Keratinocyte (primary cell): ENCODE results near the gene SLC9A4. TPM values are rescaled to one million over a fixed set of nuclear protein-coding genes. Genes with fewer than 3 reads are reported as not detected.

Experiments used
- DNase-seq: peaks from one replicate; pipeline ENCODE4 v3.0.0-alpha.2; 2011; ENCODE audit warnings: low read depth, missing footprints, low spot score
- FAIRE-seq: peaks from 2 replicates; lab custom pipeline; 2011; peaks lifted over from hg19 to GRCh38; lab: Jason Lieb, UNC
- H2AFZ ChIP-seq: 2 replicates; pipeline ENCODE4 v1.6.0; 2012; ENCODE audit warnings: low read length, control low read depth, inconsistent platforms; ENCODE audit not compliant: control insufficient read depth
- H3K27ac ChIP-seq: 2 replicates; pipeline ENCODE4 v1.5.1; 2011; ENCODE audit warnings: low read length; ENCODE audit not compliant: control insufficient read depth, insufficient read depth
- H3K27me3 ChIP-seq: 3 replicates; pipeline ENCODE4 v1.6.0; 2011; ENCODE audit warnings: low read length; ENCODE audit not compliant: control insufficient read depth, insufficient read depth; ENCODE audit errors: extremely low read depth
- H3K36me3 ChIP-seq, 2 experiments: 2 replicates in 1 of 2; 3 replicates in 1 of 2; pipeline ENCODE4 v1.5.1; 2011; ENCODE audit warnings: low read length in 2 of 2, mild to moderate bottlenecking in 1 of 2; ENCODE audit not compliant: control insufficient read depth in 2 of 2, insufficient read depth in 2 of 2; ENCODE audit errors: extremely low read depth in 1 of 2
- H3K4me1 ChIP-seq: 3 replicates; pipeline ENCODE4 v1.5.1; 2011; ENCODE audit warnings: low read length; ENCODE audit not compliant: control insufficient read depth, insufficient read depth; ENCODE audit errors: extremely low read depth
- H3K4me2 ChIP-seq: 3 replicates; pipeline ENCODE4 v1.6.0; 2011; ENCODE audit warnings: low read depth, low read length; ENCODE audit not compliant: control insufficient read depth, insufficient read depth; ENCODE audit errors: extremely low read depth
- H3K4me3 ChIP-seq, 3 experiments: fragments of 200-600 bp in 1 of 3; sonication (generic) in 1 of 3; 2 replicates in 2 of 3; 3 replicates in 1 of 3; pipeline ENCODE4 v1.5.1; 2011 to 2016; ENCODE audit warnings: low read length in 3 of 3, mild to moderate bottlenecking in 3 of 3, control low read depth in 2 of 3, inconsistent platforms in 1 of 3, low read depth in 1 of 3, mixed read lengths in 1 of 3, mixed run types in 1 of 3, moderate library complexity in 1 of 3; ENCODE audit not compliant: control insufficient read depth in 2 of 3, insufficient read depth in 2 of 3; ENCODE audit errors: extremely low read depth in 1 of 3
- H3K79me2 ChIP-seq: 2 replicates; pipeline ENCODE4 v1.6.0; 2012; ENCODE audit warnings: low read length; ENCODE audit not compliant: control insufficient read depth, insufficient read depth
- H3K9ac ChIP-seq: 3 replicates; pipeline ENCODE4 v1.6.0; 2011; ENCODE audit warnings: low read length; ENCODE audit not compliant: control insufficient read depth, insufficient read depth; ENCODE audit errors: extremely low read depth
- H3K9me1 ChIP-seq: 3 replicates; pipeline ENCODE4 v1.6.0; 2011; ENCODE audit warnings: low read length; ENCODE audit not compliant: control insufficient read depth, insufficient read depth; ENCODE audit errors: extremely low read depth
- H3K9me3 ChIP-seq: 2 replicates; pipeline ENCODE4 v1.5.1; 2012; ENCODE audit warnings: low read depth, low read length; ENCODE audit not compliant: control insufficient read depth
- H4K20me1 ChIP-seq: 3 replicates; pipeline ENCODE4 v1.6.0; 2011; ENCODE audit warnings: low read length; ENCODE audit not compliant: control insufficient read depth, insufficient read depth; ENCODE audit errors: extremely low read depth
- CTCF ChIP-seq, 3 experiments: IDR thresholded peaks in 1 of 3; conservative IDR thresholded peaks in 1 of 3; optimal IDR thresholded peaks in 1 of 3; 2 replicates in 2 of 3; 3 replicates in 1 of 3; pipeline versions ENCODE3 to v1.5.1; 2011; ENCODE audit warnings: low read length in 3 of 3, mild to moderate bottlenecking in 3 of 3, moderate library complexity in 2 of 3, control low read depth in 1 of 3, inconsistent platforms in 1 of 3; ENCODE audit not compliant: insufficient read depth in 2 of 3; ENCODE audit errors: extremely low read depth in 1 of 3
- EZH2 ChIP-seq: IDR thresholded peaks from one replicate; pipeline ENCODE4 v1.6.1; 2012; ENCODE audit warnings: inconsistent platforms, mild to moderate bottlenecking, low read length, moderate library complexity
- dilution Hi-C: fragments of 300-500 bp; cut with MboI; formaldehyde crosslinking; loops from one replicate; pipeline ENCODE4 v1.7.0; 2020; ENCODE audit warnings: low sequenced_read_pairs; ENCODE audit not compliant: extremely low pct_ligation_motif_present
- polyA plus RNA-seq, 5 experiments: library from polyadenylated mRNA; depleted of rRNA in 3 of 5; stranded (reverse) in 3 of 5; stranded (forward) in 1 of 5; unstranded in 1 of 5; fragments of >200 nt; gene quantifications; 1 replicate in 1 of 5; 2 replicates in 3 of 5; 3 replicates in 1 of 5; pipeline versions ENCODE4 v1.2.1 to v1.2.3, GENCODE V29; 2011 to 2012; ENCODE audit warnings: missing spikeins in 2 of 5, low read depth in 1 of 5, low replicate concordance in 1 of 5

Gene SLC9A4
- polyA plus RNA-seq, 1 donor (not counting 4 experiments of a cell fraction or from before 2014, with no cell fraction given) = not detected

GRCh38 chr2:102512161-102512560, 39.1 kb downstream of the SLC9A4 start:
- FAIRE-seq = no peak
- H3K9ac ChIP-seq = no peak overlapping the region
- H3K36me3 ChIP-seq = no peaks in the 10 kb centered on the region
- H3K27me3 ChIP-seq = no peaks in the 10 kb centered on the region
- no peak overlapping the region for H3K27ac ChIP-seq
- H3K79me2 ChIP-seq = no peaks in the 10 kb centered on the region
- H4K20me1 ChIP-seq = no peaks in the 10 kb centered on the region
- H2AFZ ChIP-seq = no peak overlapping the region
- H3K9me3 ChIP-seq = peaks cover 4% of the 10 kb centered on the region
- no peaks in the 10 kb centered on the region for H3K9me1 ChIP-seq
- no peak overlapping the region for H3K4me2 ChIP-seq
- no peak overlapping the region for H3K4me3 ChIP-seq
- dilution Hi-C loops = no loop called here
- TF ChIP-seq EZH2 (no peak), CTCF (optimal IDR thresholded peaks at IDR 0.05 in 1 of 3, IDR thresholded peaks at IDR 0.05 in 1 of 3, conservative IDR thresholded peaks at IDR 0.05 in 1 of 3; ENCODE audit: extremely low read depth in 1 of 3, insufficient read depth in 2 of 3, low read length in 3 of 3) (no peak)
- DNase-seq = no peak
- peaks cover 24% of the 10 kb centered on the region for H3K4me1 ChIP-seq

GRCh38 chr2:102513355-102513939, 40.4 kb downstream of the SLC9A4 start:
- Histone ChIP-seq H3K9ac (no peak overlapping the region), H3K9me1 (no peaks in the 10 kb centered on the region), H2AFZ (no peak overlapping the region), H3K27ac (no peak overlapping the region), H3K27me3 (no peaks in the 10 kb centered on the region), H3K4me1 (peaks cover 24% of the 10 kb centered on the region), H3K36me3 (no peaks in the 10 kb centered on the region), H3K4me2 (peak overlapping the region; percentile 47), H3K79me2 (no peaks in the 10 kb centered on the region), H3K9me3 (peaks cover 4% of the 10 kb centered on the region), H3K4me3 (no peak overlapping the region), H4K20me1 (no peaks in the 10 kb centered on the region)
- DNase-seq (no peak), FAIRE-seq (no peak)
- no peak for TF ChIP-seq EZH2
- no peak for TF ChIP-seq CTCF (optimal IDR thresholded peaks at IDR 0.05 in 1 of 3, IDR thresholded peaks at IDR 0.05 in 1 of 3, conservative IDR thresholded peaks at IDR 0.05 in 1 of 3; ENCODE audit: extremely low read depth in 1 of 3, insufficient read depth in 2 of 3, low read length in 3 of 3)
- dilution Hi-C loops = no loop called here
